Caco-2 (cell line): ENCODE results near the gene GRIA1. TPM values are rescaled to one million over a fixed set of nuclear protein-coding genes. Genes with fewer than 3 reads are reported as not detected.

Experiments
- BruUV-seq: library from RNA; stranded (reverse); fragments of 400-500 nt; replicated peaks from 2 replicates; lab custom pipeline; 2021; lab: Mats Ljungman, UMichigan
- CTCF ChIA-PET: fragments of 300-600 bp; sonication (Branson Sonifier 250); formaldehyde crosslinking; loops from one replicate; lab custom pipeline; 2022; ENCODE audit warnings: antibody characterized with exemption; lab: Charles Lee
- POLR2A ChIA-PET: fragments of 300-600 bp; sonication (Branson Sonifier 250); formaldehyde crosslinking; loops from one replicate; lab custom pipeline; 2022; ENCODE audit warnings: antibody characterized with exemption; lab: Charles Lee
- DNase-seq, 2 experiments: peaks; one replicate each; pipeline versions ENCODE4 v3.0.0 to v3.0.0-alpha.2; 2020 to 2022
- H3K27me3 ChIP-seq: replicated peaks from 2 replicates; pipeline ENCODE4 v1.6.0; 2011; ENCODE audit warnings: low read length; ENCODE audit not compliant: control insufficient read depth, insufficient read depth
- H3K36me3 ChIP-seq: 2 replicates; pipeline ENCODE4 v1.5.1; 2011; ENCODE audit warnings: low read length; ENCODE audit not compliant: control insufficient read depth, insufficient read depth
- H3K4me1 ChIP-seq: fragments of 250-450 bp; sonication (Bioruptor Pico); 2 replicates; pipeline ENCODE4 v1.5.1; 2020; ENCODE audit warnings: mild to moderate bottlenecking
- H3K4me3 ChIP-seq: 2 replicates; pipeline ENCODE4 v1.5.1; 2011; ENCODE audit warnings: low read depth, mild to moderate bottlenecking, control low read depth, low read length
- H3K9me3 ChIP-seq: fragments of 250-450 bp; sonication (Bioruptor Pico); 2 replicates; pipeline ENCODE4 v1.5.1; 2020; ENCODE audit warnings: mild to moderate bottlenecking, moderate library complexity
- H3K27ac Mint-ChIP-seq: one replicate; pipeline ENCODE4 v1.8.0; 2022; ENCODE audit warnings: mixed read lengths; ENCODE audit not compliant: unreplicated experiment
- H3K27me3 Mint-ChIP-seq: one replicate; pipeline ENCODE4 v1.8.0; 2022; ENCODE audit warnings: mixed read lengths; ENCODE audit not compliant: insufficient read depth, unreplicated experiment
- H3K36me3 Mint-ChIP-seq: one replicate; pipeline ENCODE4 v1.8.0; 2022; ENCODE audit warnings: mild to moderate bottlenecking, mixed read lengths; ENCODE audit not compliant: insufficient read depth, unreplicated experiment
- H3K4me1 Mint-ChIP-seq: one replicate; pipeline ENCODE4 v1.8.0; 2022; ENCODE audit warnings: low read depth, mixed read lengths; ENCODE audit not compliant: unreplicated experiment
- H3K4me3 Mint-ChIP-seq: one replicate; pipeline ENCODE4 v1.8.0; 2022; ENCODE audit warnings: mild to moderate bottlenecking, moderate library complexity, mixed read lengths; ENCODE audit not compliant: unreplicated experiment
- H3K9me3 Mint-ChIP-seq: one replicate; pipeline ENCODE4 v1.8.0; 2022; ENCODE audit warnings: mixed read lengths; ENCODE audit not compliant: unreplicated experiment
- CTCF ChIP-seq, 2 experiments: fragments of 200-600 bp in 1 of 2; IDR thresholded peaks; 1 replicate in 1 of 2; 2 replicates in 1 of 2; pipeline versions ENCODE4 v1.5.1 to v1.8.0; 2011 to 2022; ENCODE audit warnings: antibody characterized with exemption in 1 of 2, control low read depth in 1 of 2, inconsistent platforms in 1 of 2, low read depth in 1 of 2, low read length in 1 of 2, mild to moderate bottlenecking in 1 of 2, moderate library complexity in 1 of 2; ENCODE audit not compliant: insufficient read depth in 1 of 2, severe bottlenecking in 1 of 2, unreplicated experiment in 1 of 2
- intact Hi-C: fragments of 100-400 bp; cut with micrococcal nuclease; formaldehyde crosslinking; loops from one replicate; pipeline ENCODE4 v1.10.0; 2022; ENCODE audit not compliant: unreplicated experiment
- total RNA-seq: library from RNA; stranded (reverse); gene quantifications from 2 replicates; pipeline ENCODE4 v1.2.3, GENCODE V29; 2022

GRIA1 gene
- total RNA-seq, 1 experiment from 2014 or later: not detected

- POLR2A ChIA-PET: no interaction called here
- H3K27ac Mint-ChIP-seq: no peak overlapping the region
- TF ChIP-seq CTCF (IDR thresholded peaks at IDR 0.05; ENCODE audit: insufficient read depth in 1 of 2, low read depth in 1 of 2, low read length in 1 of 2, severe bottlenecking in 1 of 2, unreplicated experiment in 1 of 2): no peak
- Histone ChIP-seq H3K4me1 (no peaks in the 10 kb centered on the region), H3K4me3 (no peak overlapping the region), H3K9me3 (no peaks in the 10 kb centered on the region), H3K36me3 (no peaks in the 10 kb centered on the region), H3K27me3 (no peaks in the 10 kb centered on the region; the same call in 1 of the 2 replicates)
- no peak for DNase-seq
- CTCF ChIA-PET: no interaction called here
- no peaks in the 10 kb centered on the region for H3K9me3 Mint-ChIP-seq
- intact Hi-C loops: no loop called here
- H3K27me3 Mint-ChIP-seq: peaks cover 14% of the 10 kb centered on the region
- BruUV-seq: no TSS peak
- H3K4me3 Mint-ChIP-seq: no peak overlapping the region
- no peaks in the 10 kb centered on the region for H3K4me1 Mint-ChIP-seq
- H3K36me3 Mint-ChIP-seq: no peaks in the 10 kb centered on the region
These were observed 332.6 kb downstream of the GRIA1 start for GRCh38 chr5:153823036-153823435.

GRCh38 chr5:153824909-153825308, 334.4 kb downstream of the GRIA1 start:
- no peak for TF ChIP-seq CTCF (IDR thresholded peaks at IDR 0.05; ENCODE audit: insufficient read depth in 1 of 2, low read depth in 1 of 2, low read length in 1 of 2, severe bottlenecking in 1 of 2, unreplicated experiment in 1 of 2)
- CTCF ChIA-PET: no interaction called here
- POLR2A ChIA-PET: no interaction called here
- no peak overlapping the region for H3K27ac Mint-ChIP-seq
- H3K4me1 Mint-ChIP-seq: no peaks in the 10 kb centered on the region
- H3K9me3 ChIP-seq: no peaks in the 10 kb centered on the region
- BruUV-seq: no TSS peak
- H3K36me3 Mint-ChIP-seq: no peaks in the 10 kb centered on the region
- no peaks in the 10 kb centered on the region for H3K36me3 ChIP-seq
- peaks cover 19% of the 10 kb centered on the region for H3K27me3 Mint-ChIP-seq
- no peak overlapping the region for H3K4me3 Mint-ChIP-seq
- no peaks in the 10 kb centered on the region for H3K4me1 ChIP-seq
- intact Hi-C loops: no loop called here
- no peak for DNase-seq
- H3K4me3 ChIP-seq: no peak overlapping the region
- no peaks in the 10 kb centered on the region for H3K9me3 Mint-ChIP-seq
- H3K27me3 ChIP-seq: no peaks in the 10 kb centered on the region; the same call in 1 of the 2 replicates

GRCh38 chr5:153827397-153827796, 336.9 kb downstream of the GRIA1 start:
- Mint-ChIP-seq H3K36me3 (no peaks in the 10 kb centered on the region), H3K27me3 (peaks cover 15% of the 10 kb centered on the region), H3K27ac (no peak overlapping the region), H3K9me3 (no peaks in the 10 kb centered on the region), H3K4me1 (no peaks in the 10 kb centered on the region), H3K4me3 (no peak overlapping the region)
- no peak for DNase-seq
- no peak overlapping the region for H3K4me3 ChIP-seq
- no TSS peak for BruUV-seq
- H3K36me3 ChIP-seq: no peaks in the 10 kb centered on the region
- intact Hi-C loops: loop anchor here (2.0 kb wide), 1 partner anchor 137 kb away; no protein-coding TSS in a partner anchor
- TF ChIP-seq CTCF (IDR thresholded peaks at IDR 0.05; ENCODE audit: insufficient read depth in 1 of 2, low read depth in 1 of 2, low read length in 1 of 2, severe bottlenecking in 1 of 2, unreplicated experiment in 1 of 2): peak in 1 of 2 experiments; percentile 12
- no peaks in the 10 kb centered on the region for H3K9me3 ChIP-seq
- no peaks in the 10 kb centered on the region for H3K4me1 ChIP-seq
- ChIA-PET POLR2A (no interaction called here), CTCF (interaction anchor here (0.6 to 1.3 kb wide), 3 partner anchors 78 to 515 kb away, joined by 3 to 6 read pairs (median 3); no protein-coding TSS in a partner anchor)
- H3K27me3 ChIP-seq: no peaks in the 10 kb centered on the region; the same call in 1 of the 2 replicates
